ENCODE measurements around the gene XPC.

DNA sequence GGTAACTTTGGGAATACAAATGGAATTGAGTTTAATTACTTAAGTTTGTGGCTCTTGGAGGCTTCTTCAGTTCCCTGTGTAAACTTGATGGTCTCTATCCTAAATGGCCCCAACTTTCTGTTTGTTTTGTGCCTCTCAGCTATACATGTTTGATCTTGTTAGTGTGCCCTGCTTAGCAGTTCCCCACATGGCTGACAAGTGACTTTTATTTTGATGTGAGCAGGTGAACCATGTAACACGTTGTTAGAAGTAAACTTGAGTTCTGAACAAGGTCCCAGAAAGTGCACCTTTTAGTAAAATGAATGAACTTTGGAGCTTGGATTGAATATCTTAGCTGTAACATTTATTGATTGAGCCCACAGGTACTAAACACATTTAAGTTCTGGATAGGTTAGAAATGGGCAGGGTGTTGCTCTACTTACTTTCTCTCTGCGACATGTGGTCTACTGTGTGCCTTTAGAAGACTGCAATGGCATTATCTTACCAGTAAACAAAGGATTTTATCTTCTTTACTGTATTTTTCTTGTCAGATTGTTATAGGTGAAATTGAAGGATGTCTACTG, 4.7 kb upstream of the XPC start:
- TF ChIP-seq, protein P1, sequence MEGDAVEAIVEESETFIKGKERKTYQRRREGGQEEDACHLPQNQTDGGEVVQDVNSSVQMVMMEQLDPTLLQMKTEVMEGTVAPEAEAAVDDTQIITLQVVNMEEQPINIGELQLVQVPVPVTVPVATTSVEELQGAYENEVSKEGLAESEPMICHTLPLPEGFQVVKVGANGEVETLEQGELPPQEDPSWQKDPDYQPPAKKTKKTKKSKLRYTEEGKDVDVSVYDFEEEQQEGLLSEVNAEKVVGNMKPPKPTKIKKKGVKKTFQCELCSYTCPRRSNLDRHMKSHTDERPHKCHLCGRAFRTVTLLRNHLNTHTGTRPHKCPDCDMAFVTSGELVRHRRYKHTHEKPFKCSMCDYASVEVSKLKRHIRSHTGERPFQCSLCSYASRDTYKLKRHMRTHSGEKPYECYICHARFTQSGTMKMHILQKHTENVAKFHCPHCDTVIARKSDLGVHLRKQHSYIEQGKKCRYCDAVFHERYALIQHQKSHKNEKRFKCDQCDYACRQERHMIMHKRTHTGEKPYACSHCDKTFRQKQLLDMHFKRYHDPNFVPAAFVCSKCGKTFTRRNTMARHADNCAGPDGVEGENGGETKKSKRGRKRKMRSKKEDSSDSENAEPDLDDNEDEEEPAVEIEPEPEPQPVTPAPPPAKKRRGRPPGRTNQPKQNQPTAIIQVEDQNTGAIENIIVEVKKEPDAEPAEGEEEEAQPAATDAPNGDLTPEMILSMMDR (IDR thresholded peaks at IDR 0.05; ENCODE audit: poor library complexity, severe bottlenecking), result no peak
- TF ChIP-seq POLR2AphosphoS5 (IDR thresholded peaks at IDR 0.05) (no peak), SMC3 (conservative IDR thresholded peaks at IDR 0.05; ENCODE audit: poor library complexity) (no peak), EP300 (conservative IDR thresholded peaks at IDR 0.05; ENCODE audit: poor library complexity, severe bottlenecking) (no peak)
